Loucy (cell line): ENCODE measurements around the gene BLTP2.
A peak's percentile ranks its signal among the peaks of the same experiment; 100 is the strongest.
"Not testable (repeated sequence)": the region's sequence is repeated elsewhere in the genome, so short reads cannot be mapped to it uniquely, and the experiment has no call there.

Source experiments
- H2AFZ ChIP-seq: fragments of 200-600 bp; sonication (generic); 2 replicates; pipeline ENCODE4 v1.6.0; 2016; ENCODE audit warnings: antibody characterized with exemption, mild to moderate bottlenecking, low read length, moderate library complexity
- H3F3A ChIP-seq: fragments of 200-600 bp; 2 replicates; pipeline ENCODE4 v1.6.0; 2016; ENCODE audit warnings: antibody characterized with exemption, low read depth, mild to moderate bottlenecking
- H3K27me3 ChIP-seq: fragments of 200-600 bp; sonication (generic); 2 replicates; pipeline ENCODE4 v1.6.1; 2014; ENCODE audit warnings: low read length, mild to moderate bottlenecking; ENCODE audit not compliant: insufficient read depth, poor library complexity, severe bottlenecking
- H3K36me3 ChIP-seq: fragments of 200-600 bp; sonication (generic); 2 replicates; pipeline ENCODE4 v1.6.1; 2016; ENCODE audit warnings: low read length; ENCODE audit not compliant: insufficient read depth
- H3K4me1 ChIP-seq: fragments of 200-600 bp; sonication (generic); 2 replicates; pipeline ENCODE4 v1.5.1; 2014; ENCODE audit warnings: low read length, mild to moderate bottlenecking; ENCODE audit not compliant: insufficient read depth, poor library complexity, severe bottlenecking
- H3K4me2 ChIP-seq: fragments of 200-600 bp; sonication (generic); 2 replicates; pipeline ENCODE4 v1.6.0; 2014; ENCODE audit warnings: antibody characterized with exemption, low read length, low read depth, mild to moderate bottlenecking; ENCODE audit not compliant: poor library complexity, severe bottlenecking
- H3K4me3 ChIP-seq: fragments of 200-600 bp; sonication (generic); 2 replicates; pipeline ENCODE4 v1.5.1; 2014; ENCODE audit warnings: low read length, mild to moderate bottlenecking, mixed read lengths; ENCODE audit not compliant: poor library complexity, severe bottlenecking
- H3K79me2 ChIP-seq: fragments of 200-600 bp; sonication (generic); 2 replicates; pipeline ENCODE4 v1.6.1; 2014; ENCODE audit warnings: low read length; ENCODE audit not compliant: insufficient read depth
- H3K9ac ChIP-seq: fragments of 200-600 bp; sonication (generic); 2 replicates; pipeline ENCODE4 v1.6.0; 2014; ENCODE audit warnings: mild to moderate bottlenecking, low read depth, low read length, moderate library complexity; ENCODE audit not compliant: poor library complexity, severe bottlenecking
- H3K9me2 ChIP-seq: fragments of 200-600 bp; sonication (generic); replicated peaks from 2 replicates; pipeline ENCODE4 v1.6.1; 2016; ENCODE audit warnings: low read depth, low read length, mixed read lengths
- H3K9me3 ChIP-seq: fragments of 200-600 bp; sonication (generic); 2 replicates; pipeline ENCODE4 v1.6.1; 2014; ENCODE audit warnings: mild to moderate bottlenecking, antibody characterized with exemption, low read length, low read depth; ENCODE audit not compliant: insufficient read depth
- H4K20me1 ChIP-seq: fragments of 200-600 bp; sonication (generic); 2 replicates; pipeline ENCODE4 v1.6.0; 2014; ENCODE audit warnings: antibody characterized with exemption, low read length, mild to moderate bottlenecking; ENCODE audit not compliant: insufficient read depth, poor library complexity, severe bottlenecking
- EZH2phosphoT487 ChIP-seq: fragments of 200-600 bp; IDR thresholded peaks from 2 replicates; pipeline ENCODE4 v1.6.1; 2018; ENCODE audit warnings: antibody characterized with exemption, mild to moderate bottlenecking, moderate library complexity, borderline replicate concordance
- TF ChIP-seq, protein P1 (sequence below): fragments of 200-600 bp; sonication (generic); conservative IDR thresholded peaks from 2 replicates; pipeline ENCODE4 v1.5.1; 2014; ENCODE audit warnings: mild to moderate bottlenecking, antibody characterized with exemption, low read length

Gene BLTP2

DNA sequence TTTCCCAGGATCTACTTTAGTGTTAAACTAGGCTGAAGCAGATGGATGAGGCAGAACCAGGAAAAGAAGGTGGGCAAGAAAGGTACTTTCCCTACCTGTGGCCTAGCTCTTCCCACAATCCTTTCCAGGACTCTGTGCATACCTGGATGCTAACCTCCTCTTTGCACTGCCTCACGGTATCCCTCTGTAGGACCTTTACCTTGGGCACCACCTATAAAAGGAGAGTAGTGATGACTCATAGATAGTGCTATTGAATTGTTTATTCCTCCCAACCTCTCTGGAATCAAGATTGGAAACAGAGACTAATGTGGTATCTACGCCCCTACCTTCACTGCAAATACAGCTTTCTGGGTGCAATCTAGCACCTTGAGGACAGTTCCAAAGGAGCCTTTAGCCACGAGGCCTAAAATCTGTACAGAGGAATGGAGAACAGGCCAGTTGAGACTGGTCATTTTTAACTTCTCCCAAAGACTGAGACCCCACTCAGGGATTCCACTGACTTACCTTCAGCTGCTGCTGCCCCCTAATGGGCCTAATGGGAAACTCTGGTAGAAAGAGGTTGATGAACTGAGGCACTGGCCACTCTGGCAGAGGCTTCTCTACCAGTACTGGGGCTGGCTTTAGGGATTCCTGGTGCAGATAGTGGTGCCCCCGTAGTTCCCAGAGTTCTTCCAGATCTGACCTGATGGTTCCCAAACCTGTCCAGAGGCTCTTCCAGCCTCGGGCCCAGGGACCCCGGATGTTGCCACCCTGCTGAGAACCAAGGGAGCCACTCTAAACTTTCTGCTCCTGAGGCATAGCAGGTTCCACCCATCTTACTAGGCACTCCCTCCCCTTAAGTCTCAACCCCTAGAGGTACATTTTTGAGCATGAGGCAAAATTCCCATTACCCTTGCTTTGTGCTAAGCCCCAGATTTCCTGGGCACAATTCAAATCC lies 31.8 kb downstream of the BLTP2 start:
- TF ChIP-seq EZH2phosphoT487 = no peak
- TF ChIP-seq, protein P1, sequence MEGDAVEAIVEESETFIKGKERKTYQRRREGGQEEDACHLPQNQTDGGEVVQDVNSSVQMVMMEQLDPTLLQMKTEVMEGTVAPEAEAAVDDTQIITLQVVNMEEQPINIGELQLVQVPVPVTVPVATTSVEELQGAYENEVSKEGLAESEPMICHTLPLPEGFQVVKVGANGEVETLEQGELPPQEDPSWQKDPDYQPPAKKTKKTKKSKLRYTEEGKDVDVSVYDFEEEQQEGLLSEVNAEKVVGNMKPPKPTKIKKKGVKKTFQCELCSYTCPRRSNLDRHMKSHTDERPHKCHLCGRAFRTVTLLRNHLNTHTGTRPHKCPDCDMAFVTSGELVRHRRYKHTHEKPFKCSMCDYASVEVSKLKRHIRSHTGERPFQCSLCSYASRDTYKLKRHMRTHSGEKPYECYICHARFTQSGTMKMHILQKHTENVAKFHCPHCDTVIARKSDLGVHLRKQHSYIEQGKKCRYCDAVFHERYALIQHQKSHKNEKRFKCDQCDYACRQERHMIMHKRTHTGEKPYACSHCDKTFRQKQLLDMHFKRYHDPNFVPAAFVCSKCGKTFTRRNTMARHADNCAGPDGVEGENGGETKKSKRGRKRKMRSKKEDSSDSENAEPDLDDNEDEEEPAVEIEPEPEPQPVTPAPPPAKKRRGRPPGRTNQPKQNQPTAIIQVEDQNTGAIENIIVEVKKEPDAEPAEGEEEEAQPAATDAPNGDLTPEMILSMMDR = peak; percentile 81
- no peak overlapping the region for H3K4me2 ChIP-seq
- H3K4me1 ChIP-seq = no peaks in the 10 kb centered on the region
- no peak overlapping the region for H2AFZ ChIP-seq
- H3K9me3 ChIP-seq = no peaks in the 10 kb centered on the region
- H3K27me3 ChIP-seq = no peaks in the 10 kb centered on the region
- no peaks in the 10 kb centered on the region for H4K20me1 ChIP-seq
- no peak overlapping the region for H3K9ac ChIP-seq
- no peak overlapping the region for H3K4me3 ChIP-seq
- H3F3A ChIP-seq = no peaks in the 10 kb centered on the region
- H3K79me2 ChIP-seq = no peaks in the 10 kb centered on the region
- H3K9me2 ChIP-seq = no peaks in the 10 kb centered on the region
- H3K36me3 ChIP-seq = peaks cover 53% of the 10 kb centered on the region; the same call in 1 of the 2 replicates

DNA sequence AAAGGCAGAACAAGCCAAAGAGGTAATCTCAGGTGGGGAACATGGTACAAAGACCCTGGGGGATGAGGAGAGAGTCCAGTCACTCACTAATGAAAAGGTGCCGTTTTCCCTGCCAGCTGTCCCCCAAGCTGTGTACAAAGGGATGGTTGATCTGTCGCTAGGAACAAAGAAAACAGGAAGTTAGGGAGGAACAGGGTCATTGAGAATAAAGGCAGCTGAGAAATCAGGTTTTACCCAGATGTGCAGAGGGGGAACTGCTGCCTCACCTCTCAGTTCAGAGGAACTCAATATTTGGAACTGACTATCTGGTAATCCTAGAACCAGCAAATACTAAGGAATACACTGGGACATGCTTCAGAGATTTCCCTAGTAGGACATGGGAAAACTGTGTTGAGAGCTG lies 32.4 kb downstream of the BLTP2 start:
- Histone ChIP-seq H3K4me1 (no peaks in the 10 kb centered on the region), H3K9me3 (no peaks in the 10 kb centered on the region), H3K9me2 (no peaks in the 10 kb centered on the region), H3K27me3 (no peaks in the 10 kb centered on the region), H3K36me3 (peaks cover 50% of the 10 kb centered on the region; the same call in 1 of the 2 replicates), H3F3A (no peaks in the 10 kb centered on the region), H3K79me2 (no peaks in the 10 kb centered on the region), H4K20me1 (no peaks in the 10 kb centered on the region), H3K9ac (no peak overlapping the region), H2AFZ (no peak overlapping the region), H3K4me2 (no peak overlapping the region), H3K4me3 (no peak overlapping the region)
- TF ChIP-seq, protein P1 = no peak
- TF ChIP-seq EZH2phosphoT487 = no peak

DNA sequence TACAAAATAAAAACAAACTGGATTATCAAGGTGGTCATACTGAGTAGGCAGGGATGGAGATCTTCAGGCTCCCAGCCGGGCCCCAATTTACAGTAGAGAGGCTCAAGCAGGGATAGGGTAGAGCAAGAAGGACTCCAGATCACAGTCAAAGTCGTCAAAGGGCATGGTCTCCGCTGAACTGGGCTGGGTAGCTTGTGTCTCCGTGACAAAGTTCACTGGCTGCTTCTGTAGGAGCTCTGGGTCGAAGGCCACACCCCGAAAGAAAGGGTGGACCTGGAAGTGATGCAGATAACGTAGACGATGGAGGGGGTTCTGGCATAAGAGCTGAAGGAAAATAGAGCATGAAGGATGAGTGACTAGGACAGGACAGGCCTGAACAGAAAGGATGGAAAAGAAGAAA lies 34.6 kb downstream of the BLTP2 start:
- H3K4me3 ChIP-seq = no peak overlapping the region
- no peak overlapping the region for H2AFZ ChIP-seq
- H3K4me1 ChIP-seq = no peaks in the 10 kb centered on the region
- H3K9me2 ChIP-seq = no peaks in the 10 kb centered on the region
- H4K20me1 ChIP-seq = no peaks in the 10 kb centered on the region
- H3K9ac ChIP-seq = no peak overlapping the region
- H3K9me3 ChIP-seq = no peaks in the 10 kb centered on the region
- no peaks in the 10 kb centered on the region for H3K79me2 ChIP-seq
- no peaks in the 10 kb centered on the region for H3K27me3 ChIP-seq
- no peak overlapping the region for H3K4me2 ChIP-seq
- H3F3A ChIP-seq = no peaks in the 10 kb centered on the region
- peaks cover 28% of the 10 kb centered on the region; the same call in 1 of the 2 replicates for H3K36me3 ChIP-seq
- TF ChIP-seq EZH2phosphoT487 = no peak
- TF ChIP-seq, protein P1 = no peak

DNA sequence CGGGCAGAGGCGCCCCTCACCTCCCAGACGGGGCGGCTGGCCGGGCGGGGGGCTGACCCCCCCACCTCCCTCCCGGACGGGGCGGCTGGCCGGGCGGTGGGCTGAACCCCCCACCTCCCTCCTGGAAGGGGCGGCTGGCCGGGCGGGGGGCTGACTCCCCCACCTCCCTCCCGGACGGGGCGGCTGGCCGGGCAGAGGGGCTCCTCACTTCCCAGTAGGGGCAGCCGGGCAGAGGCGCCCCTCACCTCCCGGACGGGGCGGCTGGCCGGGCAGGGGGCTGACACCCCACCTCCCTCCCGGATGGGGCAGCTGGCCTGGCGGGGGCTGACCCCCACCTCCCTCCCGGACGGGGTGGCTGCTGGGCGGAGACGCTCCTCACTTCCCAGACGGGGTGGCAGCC lies 40.9 kb downstream of the BLTP2 start:
- not testable (repeated sequence) for H3F3A ChIP-seq, H2AFZ ChIP-seq, H3K4me2 ChIP-seq, H4K20me1 ChIP-seq, H3K4me3 ChIP-seq, H3K36me3 ChIP-seq, H3K27me3 ChIP-seq, H3K9ac ChIP-seq, H3K9me2 ChIP-seq, H3K79me2 ChIP-seq, H3K9me3 ChIP-seq, H3K4me1 ChIP-seq
